K562 (cell line): ENCODE measurements around the gene BHLHE40. TPM values are rescaled to one million over a fixed set of nuclear protein-coding genes. Genes with fewer than 3 reads are reported as not detected.
A peak's percentile ranks its signal among the peaks of the same experiment; 100 is the strongest.

Source experiments
- ETS1 ChIP-seq: conservative IDR thresholded peaks from 2 replicates; pipeline ENCODE4 v1.6.1; 2011; ENCODE audit warnings: low read depth, mild to moderate bottlenecking, low read length; ENCODE audit not compliant: control insufficient read depth
- FOSL1 ChIP-seq: fragments of 200-800 bp; sonication (Bioruptor generic); conservative IDR thresholded peaks from 2 replicates; pipeline ENCODE4 v1.6.1; 2016; ENCODE audit warnings: missing genetic modification characterization, missing compliant biosample characterization
- GTF3C2 ChIP-seq: IDR thresholded peaks from 3 replicates; pipeline ENCODE4 v1.6.1; 2011; ENCODE audit warnings: borderline replicate concordance, mild to moderate bottlenecking, moderate library complexity; ENCODE audit not compliant: insufficient read length; ENCODE audit errors: extremely low read depth
- HDAC6 ChIP-seq: IDR thresholded peaks from 2 replicates; pipeline ENCODE4 v1.6.1; 2012; ENCODE audit warnings: low read depth, mild to moderate bottlenecking, control low read depth, inconsistent platforms, low read length, moderate library complexity
- HLTF ChIP-seq: fragments of 450-650 bp; IDR thresholded peaks from 2 replicates; pipeline ENCODE4 v1.6.1; 2016
- HNRNPL ChIP-seq: fragments of 200-400 bp; formaldehyde crosslinking; IDR thresholded peaks from 2 replicates; pipeline ENCODE4 v1.6.1; 2017; ENCODE audit warnings: low read depth, mild to moderate bottlenecking, low read length
- HNRNPUL1 ChIP-seq: fragments of 200-400 bp; formaldehyde crosslinking; IDR thresholded peaks from 2 replicates; pipeline ENCODE4 v1.6.1; 2017; ENCODE audit warnings: low read length
- MAZ ChIP-seq, 2 experiments: fragments of 450-650 bp in 1 of 2; sonication (generic) in 1 of 2; formaldehyde crosslinking; IDR thresholded peaks in 1 of 2; conservative IDR thresholded peaks in 1 of 2; 2 replicates each; pipeline versions ENCODE4 v1.4.0 to v1.5.0; 2020; ENCODE audit warnings: mild to moderate bottlenecking in 1 of 2, missing genetic modification reagents in 1 of 2
- MLLT1 ChIP-seq, 2 experiments: fragments of 450-650 bp; IDR thresholded peaks; 2 replicates each; pipeline ENCODE4 v1.6.1; 2016
- MYNN ChIP-seq, 2 experiments: sonication (generic); formaldehyde crosslinking in 1 of 2; IDR thresholded peaks; 2 replicates each; pipeline versions ENCODE4 v1.5.0 to v1.6.1; 2016 to 2020; ENCODE audit warnings: antibody characterized with exemption in 1 of 2, missing genetic modification reagents in 1 of 2
- NFXL1 ChIP-seq: fragments of 450-650 bp; formaldehyde crosslinking; IDR thresholded peaks from 2 replicates; pipeline ENCODE4 v1.4.0; 2021; ENCODE audit warnings: mild to moderate bottlenecking
- RBFOX2 ChIP-seq: fragments of 200-400 bp; formaldehyde crosslinking; IDR thresholded peaks from 2 replicates; pipeline ENCODE4 v1.6.1; 2017; ENCODE audit warnings: low read depth, mild to moderate bottlenecking, low read length, moderate library complexity
- TCF7L2 ChIP-seq: fragments of 150-350 bp; IDR thresholded peaks from 2 replicates; pipeline ENCODE4 v1.6.1; 2016; ENCODE audit warnings: low read depth, mild to moderate bottlenecking, low read length, moderate library complexity
- VEZF1 ChIP-seq: fragments of 200-800 bp; sonication (Bioruptor generic); IDR thresholded peaks from 2 replicates; pipeline ENCODE4 v1.6.1; 2017; ENCODE audit warnings: missing genetic modification characterization, missing compliant biosample characterization
- ZNF12 ChIP-seq: sonication (generic); formaldehyde crosslinking; IDR thresholded peaks from 2 replicates; pipeline ENCODE4 v1.4.0; 2020; ENCODE audit warnings: mild to moderate bottlenecking, missing genetic modification reagents
- ZNF224 ChIP-seq: sonication (generic); formaldehyde crosslinking; IDR thresholded peaks from 2 replicates; pipeline ENCODE4 v1.8.0; 2022; ENCODE audit warnings: mild to moderate bottlenecking, missing genetic modification reagents
- ZNF695 ChIP-seq: fragments of 450-650 bp; formaldehyde crosslinking; IDR thresholded peaks from 2 replicates; pipeline ENCODE4 v1.4.0; 2020; ENCODE audit warnings: mild to moderate bottlenecking, moderate library complexity
- ZNF740 ChIP-seq, 3 experiments: fragments of 200-800 bp in 1 of 3; sonication (Bioruptor generic) in 1 of 3; sonication (generic) in 1 of 3; formaldehyde crosslinking in 1 of 3; IDR thresholded peaks; 2 replicates each; pipeline versions ENCODE4 v1.6.1 to v1.8.0; 2016 to 2022; ENCODE audit warnings: mild to moderate bottlenecking in 2 of 3, missing compliant biosample characterization in 2 of 3, missing genetic modification characterization in 2 of 3, missing genetic modification reagents in 1 of 3
- ZNF766 ChIP-seq: fragments of 200-800 bp; sonication (Bioruptor generic); conservative IDR thresholded peaks from 2 replicates; pipeline ENCODE4 v1.6.1; 2016; ENCODE audit warnings: missing genetic modification characterization, missing compliant biosample characterization
- polyA plus RNA-seq, 8 experiments: library from polyadenylated mRNA; depleted of rRNA in 4 of 8; stranded (reverse) in 5 of 8; unstranded in 3 of 8; fragments of >200 nt; fragmentation: Nextera tagmentation in 2 of 8; fragmentation: Illumina TruSeq in 1 of 8; extraction: Ambion mirVana in 2 of 8; extraction: Trizol in 1 of 8; gene quantifications; 2 replicates each; pipeline versions ENCODE4 v1.2.1 to v1.2.3, GENCODE V29; 2011 to 2014; ENCODE audit warnings: inconsistent platforms in 1 of 8, missing spikeins in 1 of 8
- total RNA-seq, 7 experiments: library from RNA; depleted of rRNA in 6 of 7; stranded (reverse); fragments of >200 nt in 6 of 7; fragmentation: Illumina TruSeq in 2 of 7; extraction: Trizol in 2 of 7; gene quantifications; 2 replicates each; pipeline versions ENCODE4 v1.2.1 to v1.2.3, GENCODE V29; 2011 to 2021; ENCODE audit warnings: low replicate concordance in 1 of 7

The BHLHE40 gene
- total and polyA plus RNA-seq, 9 of the 15 experiments (the other 6 are each of a cell fraction or from before 2014, with no cell fraction given) = 12.0 to 83.9 (median 31.4) TPM

GRCh38 chr3:4976109-4976508 lies 3.1 kb upstream of the BHLHE40 start (continued):
- TF ChIP-seq FOSL1 (tag) (no peak), ZNF224 (no peak), HLTF (0 out of 2 replicates have a peak, but pooled peaks have one; percentile 46), TCF7L2 (no peak), VEZF1 (no peak), ETS1 (no peak), GTF3C2 (no peak), MAZ (CRISPR knock-in tag; conservative IDR thresholded peaks at IDR 0.05 in 1 of 2, IDR thresholded peaks at IDR 0.05 in 1 of 2) (peak; percentile 73 to 85), ZNF766 (no peak), ZNF740 (CRISPR knock-in tag; IDR thresholded peaks at IDR 0.05) (no peak), ZNF740 (tag; IDR thresholded peaks at IDR 0.05) (0 out of 4 replicates have a peak, but pooled peaks of 1 of the 2 experiments have one; percentile 60), NFXL1 (CRISPR knock-in tag) (0 out of 2 replicates have a peak, but pooled peaks have one; percentile 18), HDAC6 (no peak), ZNF695 (CRISPR knock-in tag) (no peak), HNRNPUL1 (no peak), RBFOX2 (no peak), MYNN (IDR thresholded peaks at IDR 0.05) (peak; percentile 93), MYNN (CRISPR knock-in tag; IDR thresholded peaks at IDR 0.05) (no peak), HNRNPL (no peak), ZNF12 (CRISPR knock-in tag) (no peak), MLLT1 (IDR thresholded peaks at IDR 0.05) (peak; percentile 30 to 85; a peak in 3 of 4 replicates)
